Measurements from ENCODE around the gene KRTAP12-3.
"Not testable (repeated sequence)": the region's sequence is repeated elsewhere in the genome, so short reads cannot be mapped to it uniquely, and the experiment has no call there.

Gene KRTAP12-3

GRCh38 chr21:44657635-44658540 lies at the start of gene KRTAP12-3:
KRTAP12-3 (plus strand) TSS chr21:44657932; CDS start chr21:44657980, 48 bp downstream.
- DNase-seq (ENCODE audit: low spot score), result no peak

GRCh38 chr21:44609193-44609592 lies 48.5 kb upstream of the KRTAP12-3 start:
- DNase-seq (ENCODE audit: low spot score), result no peak

GRCh38 chr21:44610157-44610843 lies 47.4 kb upstream of the KRTAP12-3 start:
- not testable (repeated sequence) for DNase-seq (ENCODE audit: low spot score)

GRCh38 chr21:44611551-44611950 lies 46.2 kb upstream of the KRTAP12-3 start:
- DNase-seq (ENCODE audit: low spot score), result no peak

GRCh38 chr21:44612029-44612486 lies 45.7 kb upstream of the KRTAP12-3 start, which contains the start of gene KRTAP10-8:
KRTAP10-8 (plus strand) TSS chr21:44612079; CDS start chr21:44612101, 22 bp downstream.
- no peak for DNase-seq (ENCODE audit: low spot score)

- DNase-seq (ENCODE audit: low spot score), result no peak
Observed at GRCh38 chr21:44612669-44613229, 45.0 kb upstream of the KRTAP12-3 start.

GRCh38 chr21:44613386-44614155 lies 44.2 kb upstream of the KRTAP12-3 start:
- no peak for DNase-seq (ENCODE audit: low spot score)

GRCh38 chr21:44614161-44614631 lies 43.5 kb upstream of the KRTAP12-3 start:
- DNase-seq (ENCODE audit: low spot score), result no peak

GRCh38 chr21:44614961-44615391 lies 42.8 kb upstream of the KRTAP12-3 start:
- no peak for DNase-seq (ENCODE audit: low spot score)

- no peak for DNase-seq (ENCODE audit: low spot score)
Observed at GRCh38 chr21:44615466-44615865, 42.3 kb upstream of the KRTAP12-3 start.

GRCh38 chr21:44615911-44616590 lies 41.7 kb upstream of the KRTAP12-3 start:
- DNase-seq (ENCODE audit: low spot score), result no peak

GRCh38 chr21:44616591-44616926 lies 41.2 kb upstream of the KRTAP12-3 start:
- DNase-seq (ENCODE audit: low spot score), result no peak

GRCh38 chr21:44617071-44617501 lies 40.6 kb upstream of the KRTAP12-3 start:
- DNase-seq (ENCODE audit: low spot score), result no peak

- DNase-seq (ENCODE audit: low spot score), result no peak
Observed at GRCh38 chr21:44618504-44618903, 39.2 kb upstream of the KRTAP12-3 start.

- DNase-seq (ENCODE audit: low spot score), result no peak
Observed at GRCh38 chr21:44618909-44619308, 38.8 kb upstream of the KRTAP12-3 start.

GRCh38 chr21:44619886-44620285 lies 37.8 kb upstream of the KRTAP12-3 start:
- no peak for DNase-seq (ENCODE audit: low spot score)

GRCh38 chr21:44623575-44623974 lies 34.2 kb upstream of the KRTAP12-3 start:
- DNase-seq (ENCODE audit: low spot score), result no peak

GRCh38 chr21:44625756-44626155 lies 32.0 kb upstream of the KRTAP12-3 start:
- DNase-seq (ENCODE audit: low spot score), result no peak

- no peak for DNase-seq (ENCODE audit: low spot score)
Observed at GRCh38 chr21:44626262-44626661, 31.5 kb upstream of the KRTAP12-3 start.

GRCh38 chr21:44626673-44627143 lies 31.0 kb upstream of the KRTAP12-3 start, which contains the start of gene KRTAP10-9:
KRTAP10-9 (plus strand) TSS chr21:44627093; CDS start chr21:44627172, 79 bp downstream.
- DNase-seq (ENCODE audit: low spot score), result no peak

Data from cerebellar cortex (tissue), 1 donor.